Lung microvascular endothelial cell (primary cell): Measurements from ENCODE around the gene SYNJ2. TPM values are rescaled to one million over a fixed set of nuclear protein-coding genes. Genes with fewer than 3 reads are reported as not detected.

Experiments
- DNase-seq, 2 donors: peaks; one replicate each; pipeline versions ENCODE4 v3.0.0 to v3.0.0-alpha.2; 2010; ENCODE audit warnings: low read depth in 2 of 2
- total RNA-seq: library from RNA; depleted of rRNA; stranded (reverse); fragments of >200 nt; gene quantifications from 2 replicates; pipeline ENCODE4 v1.2.1, GENCODE V29; 2014

Gene SYNJ2
- total RNA-seq, 1 donor from 2014 or later: 12.1 TPM

DNA sequence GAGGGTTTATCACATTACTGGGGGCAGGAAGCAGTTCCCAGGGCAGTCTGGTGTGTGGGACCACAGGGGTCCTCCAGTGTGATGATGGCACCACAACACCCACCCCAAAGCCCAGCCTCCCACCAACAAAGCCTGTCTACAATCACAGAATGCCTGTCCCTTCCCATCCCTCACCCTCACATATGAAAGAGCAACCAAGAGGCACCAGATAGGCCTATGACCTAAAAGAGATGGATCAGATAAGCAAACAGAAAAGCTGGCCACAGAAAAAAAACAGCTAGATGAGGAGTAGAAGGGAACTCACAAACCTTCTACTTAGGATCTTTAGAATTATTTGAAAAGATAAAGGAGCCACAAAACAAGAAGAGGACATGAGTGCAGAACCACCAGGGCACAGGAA lies 132.1 kb downstream of the SYNJ2 start:
- no peak for DNase-seq

DNA sequence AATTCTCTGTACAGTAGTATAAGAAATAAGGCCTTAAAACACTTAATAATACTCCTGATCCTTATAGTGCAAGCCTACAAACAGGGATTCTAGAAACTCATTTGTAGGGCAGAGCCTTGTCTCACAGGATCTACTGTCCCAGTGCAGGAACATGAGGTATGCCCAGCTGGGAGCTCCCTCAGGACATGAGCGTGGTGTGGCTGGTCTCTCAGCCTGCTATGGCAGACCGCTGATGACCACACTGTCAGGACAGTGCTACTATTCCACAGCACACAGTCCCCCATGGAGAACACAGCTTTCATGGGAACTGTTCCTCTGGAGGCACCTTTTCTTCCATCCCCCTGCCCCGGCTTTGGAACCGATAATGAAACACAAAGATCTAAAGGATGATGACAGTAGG lies 133.4 kb downstream of the SYNJ2 start:
- no peak for DNase-seq

DNA sequence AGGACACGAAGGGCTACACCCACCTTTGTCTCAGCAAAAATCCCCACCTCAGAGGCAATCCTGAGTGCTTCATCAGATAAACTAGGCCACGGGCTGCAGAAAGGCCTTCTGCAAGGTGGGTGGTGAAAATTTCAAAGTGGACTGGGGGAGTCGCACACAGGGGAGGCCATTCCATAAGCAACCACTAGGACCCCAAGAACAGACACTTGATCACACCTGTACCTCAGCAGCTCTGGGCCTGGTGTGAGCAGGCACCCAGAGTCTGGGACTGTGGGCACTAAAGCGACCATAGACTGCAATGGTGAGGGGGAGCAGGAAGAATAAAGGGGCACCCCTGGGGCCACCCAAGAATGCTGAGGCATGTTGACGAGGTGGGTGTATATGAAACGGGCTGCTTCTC lies 133.8 kb downstream of the SYNJ2 start:
- no peak for DNase-seq

DNA sequence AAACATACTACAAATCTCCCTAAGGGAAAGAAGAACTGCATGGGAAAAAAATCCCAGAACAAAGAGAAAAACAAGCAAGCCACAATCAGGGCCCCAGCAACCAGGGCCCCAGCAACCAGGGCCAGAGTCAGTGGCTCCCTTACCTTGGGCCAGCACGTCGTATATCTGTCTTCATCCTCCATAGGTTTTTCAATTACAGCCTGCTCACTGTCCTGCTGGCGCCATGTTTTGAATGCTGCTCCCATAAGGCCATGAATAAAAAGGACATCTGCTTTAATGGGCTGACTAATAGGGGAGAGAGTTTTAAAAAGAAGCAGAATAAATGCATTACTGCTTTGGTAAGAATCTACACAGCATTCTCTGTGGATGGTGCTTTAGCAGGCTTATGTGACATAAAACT lies 137.2 kb downstream of the SYNJ2 start:
- no peak for DNase-seq

DNA sequence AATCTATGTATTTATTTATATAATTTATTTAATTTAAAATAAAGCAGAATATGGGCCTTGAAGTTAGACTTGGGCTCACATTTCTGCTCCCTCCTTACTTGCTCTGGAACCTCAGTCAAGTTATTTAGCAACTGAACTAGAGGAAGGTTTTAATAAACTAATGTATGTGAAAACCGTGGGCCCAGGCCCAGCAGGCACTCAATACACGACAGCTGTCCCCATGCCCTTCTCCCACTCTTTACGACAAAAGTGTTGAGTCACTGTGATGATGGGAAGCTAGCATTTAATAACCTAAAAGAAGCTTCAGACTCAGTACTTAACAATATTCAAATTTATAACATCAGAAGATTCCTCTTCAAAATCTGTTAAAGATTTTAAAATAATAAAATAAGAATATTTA lies 139.7 kb downstream of the SYNJ2 start:
- DNase-seq: no peak

DNA sequence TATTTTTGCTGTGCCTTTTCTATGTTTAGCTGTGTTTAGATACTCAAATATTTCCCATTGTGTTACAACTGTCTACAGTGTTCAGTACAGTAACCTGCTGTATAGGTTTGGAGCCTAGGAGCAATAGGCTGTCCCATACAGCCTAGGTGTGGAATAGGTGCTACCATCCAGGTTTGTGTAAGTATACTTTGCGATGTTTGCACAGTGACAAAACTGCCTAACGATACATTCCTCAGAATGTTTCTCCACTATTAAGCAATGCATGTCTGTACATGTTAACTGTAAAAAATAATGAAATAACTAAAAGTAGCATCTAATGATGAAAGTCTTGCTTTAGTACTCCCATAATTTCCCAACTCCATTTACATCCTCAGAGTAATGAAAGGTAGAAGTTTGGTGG lies 140.4 kb downstream of the SYNJ2 start:
- no peak for DNase-seq

DNA sequence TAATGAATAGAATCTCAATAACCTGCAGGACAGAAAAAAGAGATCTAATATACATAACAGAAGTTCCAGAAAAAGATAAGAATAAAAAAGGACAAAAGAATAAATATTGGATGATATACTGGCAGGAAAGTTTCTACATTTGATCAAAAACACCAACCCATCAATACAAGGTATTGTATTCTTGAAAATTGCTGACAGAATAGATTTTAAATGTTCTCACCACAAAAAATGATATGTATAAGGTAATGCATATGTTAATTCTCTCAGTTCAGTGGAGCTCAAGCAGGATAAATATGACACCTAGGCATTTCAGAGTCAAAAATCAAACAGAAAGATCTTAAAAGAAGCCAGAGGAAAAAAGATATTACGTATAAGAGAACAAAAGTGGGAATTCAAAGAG lies 142.6 kb downstream of the SYNJ2 start:
- DNase-seq: no peak

DNA sequence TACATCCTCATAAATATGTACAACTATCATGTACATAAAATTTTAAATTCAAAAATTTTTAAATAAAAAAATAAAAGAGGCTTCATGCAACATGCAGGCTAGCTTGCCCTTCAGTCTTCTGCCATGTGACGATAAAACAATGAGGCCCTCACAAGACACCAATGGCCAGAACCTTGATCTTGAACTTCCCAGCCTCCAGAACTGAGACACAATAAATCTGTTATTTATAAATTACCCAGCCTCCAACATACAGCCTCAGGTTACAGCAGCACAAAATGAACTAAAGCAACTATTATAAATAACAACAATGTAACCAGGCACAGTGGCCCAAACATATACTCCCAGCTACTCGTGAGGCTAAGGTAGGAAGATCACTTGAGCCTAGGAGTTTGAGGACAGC lies 143.6 kb downstream of the SYNJ2 start:
- no peak for DNase-seq

DNA sequence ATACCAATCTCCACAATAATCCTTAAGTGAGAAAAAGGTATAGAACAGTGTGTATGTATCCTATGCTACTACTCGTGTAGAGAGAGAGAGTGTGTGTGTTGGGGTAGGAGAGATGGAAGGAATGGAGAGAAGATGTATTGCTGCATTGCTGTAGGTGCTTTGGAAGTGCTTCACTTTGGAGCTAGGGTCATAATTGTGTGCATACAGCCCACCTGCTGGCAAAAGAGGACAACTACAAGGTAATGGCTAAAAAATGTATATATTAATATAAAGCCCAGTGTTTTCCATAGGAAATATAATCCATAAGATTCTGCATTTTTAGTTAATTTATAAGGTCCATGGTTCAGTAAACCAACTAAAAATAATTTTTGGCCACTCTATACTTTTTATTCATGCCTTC lies 150.3 kb downstream of the SYNJ2 start:
- DNase-seq: peak; percentile 46 to 56

DNA sequence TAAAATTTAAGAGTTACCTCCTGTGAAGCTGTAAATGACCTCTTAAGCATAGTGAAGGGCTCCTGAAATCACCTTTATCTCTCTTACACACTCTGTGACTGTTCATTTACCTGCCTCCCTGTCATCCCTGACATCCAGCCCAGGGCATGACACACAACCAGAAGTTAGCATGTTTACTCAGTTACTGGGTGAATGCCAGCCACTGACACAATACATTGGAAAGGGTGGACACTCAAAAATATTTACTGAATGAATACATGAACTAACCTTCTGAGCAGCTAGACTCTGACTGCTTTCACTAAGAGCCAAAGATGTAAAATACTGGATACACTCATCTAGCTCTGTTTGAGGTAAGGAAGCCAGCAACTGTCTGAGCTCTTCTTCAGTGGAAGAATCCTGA lies 161.1 kb downstream of the SYNJ2 start:
- peak; percentile 62 to 86 for DNase-seq

DNA sequence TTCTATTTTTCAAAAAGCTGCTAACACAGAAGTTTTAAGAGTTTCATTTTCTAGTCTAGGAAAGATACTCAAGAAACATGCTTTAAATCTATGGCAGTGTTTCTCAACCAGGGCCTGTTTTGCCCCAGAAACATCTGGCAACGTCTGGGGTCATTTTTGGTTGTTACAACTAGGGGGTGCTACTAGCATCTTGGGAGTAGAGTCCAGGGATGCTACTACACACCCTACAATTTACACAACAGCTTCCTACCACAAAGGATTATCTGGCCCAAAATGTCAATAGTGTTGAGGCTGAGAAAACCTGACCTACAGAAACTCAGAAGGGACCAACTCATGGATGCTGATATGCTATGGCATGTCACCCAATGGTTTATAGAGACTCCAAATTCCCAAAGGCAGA lies 162.0 kb downstream of the SYNJ2 start:
- no peak for DNase-seq

Other genes with a start within 250 kb of the SYNJ2 start
- gene SNX9, start 158.6 kb upstream of the SYNJ2 start, total RNA-seq: 31.6 and 50.8 TPM in 2 replicates
- gene SERAC1, start 186.4 kb downstream of the SYNJ2 start, total RNA-seq: 7.8 and 13.9 TPM in 2 replicates
- gene GTF2H5, start 186.5 kb downstream of the SYNJ2 start, total RNA-seq: 3.5 and 4.0 TPM in 2 replicates